Daoy (cell line): ENCODE results near the gene NT5DC1. TPM values are rescaled to one million over a fixed set of nuclear protein-coding genes. Genes with fewer than 3 reads are reported as not detected.

Experiments used
- DNase-seq: peaks from one replicate; pipeline ENCODE4 v3.0.0-alpha.2; 2015; ENCODE audit warnings: low read depth
- total RNA-seq: library from RNA; depleted of rRNA; stranded (reverse); fragments of >200 nt; shearing (Covaris generic); gene quantifications from 2 replicates; pipeline ENCODE4 v1.2.3, GENCODE V29; 2014

NT5DC1 gene
- total RNA-seq, 1 experiment from 2014 or later: 5.1 TPM

GRCh38 chr6:116136373-116136772, 35.7 kb downstream of the NT5DC1 start:
- no peak for DNase-seq

DNA sequence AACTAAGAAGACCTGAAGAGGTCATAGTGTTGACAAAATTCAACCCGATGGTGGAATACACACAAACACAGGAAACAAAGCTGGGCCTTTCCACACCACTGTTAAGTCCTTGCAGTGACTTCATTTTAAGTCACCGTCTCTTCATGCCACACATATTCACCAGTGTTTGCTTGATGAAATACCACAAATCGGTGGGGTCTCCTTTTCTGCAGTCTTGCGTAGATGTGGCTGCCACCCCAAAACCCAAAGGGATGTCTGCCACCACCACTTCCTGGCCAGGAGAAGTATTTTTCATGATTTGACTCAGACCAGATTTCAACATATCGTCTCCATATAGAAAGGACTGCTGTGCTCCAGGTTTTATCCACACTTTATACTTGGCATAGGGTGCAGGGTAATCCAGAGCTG, 36.3 kb downstream of the NT5DC1 start:
- no peak for DNase-seq

GRCh38 chr6:116139917-116140316, 39.3 kb downstream of the NT5DC1 start:
- DNase-seq: no peak

GRCh38 chr6:116144605-116145004, 44.0 kb downstream of the NT5DC1 start:
- peak; percentile 84 for DNase-seq

GRCh38 chr6:116145803-116146675, 45.4 kb downstream of the NT5DC1 start:
- DNase-seq: no peak

DNA sequence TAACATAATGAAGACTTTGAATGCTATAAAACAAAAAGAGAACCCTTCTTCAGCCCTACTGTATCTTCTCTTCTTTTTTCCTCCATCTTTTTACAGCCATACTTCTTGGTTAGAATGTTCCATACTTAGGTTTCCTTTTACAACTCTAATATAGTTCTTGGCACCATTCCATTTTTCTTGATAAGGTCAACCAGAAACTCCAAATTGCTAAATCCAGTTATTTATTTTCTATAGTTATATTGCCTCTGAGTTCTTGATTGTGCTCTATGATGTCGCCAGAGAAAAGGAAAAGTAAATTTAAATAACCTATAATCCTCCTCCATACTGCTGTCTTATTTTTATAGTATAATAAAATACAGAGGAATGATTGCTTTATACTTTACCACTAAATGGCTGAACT, 52.0 kb downstream of the NT5DC1 start:
- no peak for DNase-seq

DNA sequence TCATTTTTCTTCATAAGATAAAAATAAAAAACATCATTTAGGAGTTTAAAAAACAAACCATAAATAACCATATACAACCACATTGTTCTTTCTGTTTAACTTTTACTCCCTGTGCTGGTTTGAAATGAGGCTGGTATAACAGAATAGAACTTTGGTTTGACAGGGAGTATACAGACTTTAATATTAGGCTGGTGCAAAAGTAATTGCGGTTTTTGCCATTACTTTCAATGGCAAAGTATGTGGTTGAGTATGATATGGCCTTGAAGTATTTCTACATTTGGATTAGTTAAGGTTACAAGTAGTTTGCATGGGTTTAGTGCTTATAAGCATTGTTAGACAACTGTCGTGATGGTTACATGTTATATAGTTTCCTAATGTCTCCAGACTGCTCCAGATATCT, 54.2 kb downstream of the NT5DC1 start:
- no peak for DNase-seq

DNA sequence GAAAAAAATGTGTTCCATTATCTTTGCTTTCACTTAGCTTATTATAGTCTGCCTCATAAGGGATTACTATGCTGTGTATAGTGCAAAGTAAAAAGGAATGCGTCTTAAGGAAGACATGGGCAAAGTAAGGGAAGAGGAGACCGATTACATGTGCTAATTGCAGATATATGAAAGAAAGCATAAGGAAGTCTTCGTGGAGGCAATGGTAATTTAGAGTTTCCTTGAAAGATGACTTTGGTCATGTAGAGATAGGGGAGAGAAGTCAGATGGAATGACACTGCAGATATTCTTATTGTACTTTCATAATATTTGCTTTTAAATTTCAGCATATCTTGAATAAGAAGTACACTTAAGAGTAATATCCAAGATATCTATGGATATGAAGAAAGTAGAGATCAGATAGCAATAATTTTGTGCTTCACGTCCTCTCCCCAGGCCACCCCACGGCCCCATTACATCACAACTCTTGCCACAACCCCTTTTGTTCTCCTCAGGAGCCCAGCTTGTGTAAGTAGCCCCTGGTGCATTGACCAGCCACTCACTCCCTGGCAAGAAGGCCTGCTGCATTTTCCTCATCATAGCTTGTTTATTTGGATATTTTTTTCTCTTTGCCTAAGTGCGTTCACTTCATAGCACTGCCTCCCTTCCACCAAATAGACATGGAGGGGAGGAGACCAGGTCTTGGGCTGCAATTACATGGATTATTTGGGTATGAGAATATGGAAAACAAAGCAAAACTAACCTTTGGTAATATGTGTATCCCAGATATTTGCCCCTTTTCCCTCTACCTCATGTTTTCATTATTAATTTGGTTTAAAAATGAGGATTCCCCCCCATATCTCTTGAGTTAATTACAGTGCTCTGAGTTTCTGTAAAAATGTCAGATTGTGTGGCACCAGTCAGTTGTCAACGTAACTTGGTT, 56.0 kb downstream of the NT5DC1 start:
- DNase-seq: no peak

DNA sequence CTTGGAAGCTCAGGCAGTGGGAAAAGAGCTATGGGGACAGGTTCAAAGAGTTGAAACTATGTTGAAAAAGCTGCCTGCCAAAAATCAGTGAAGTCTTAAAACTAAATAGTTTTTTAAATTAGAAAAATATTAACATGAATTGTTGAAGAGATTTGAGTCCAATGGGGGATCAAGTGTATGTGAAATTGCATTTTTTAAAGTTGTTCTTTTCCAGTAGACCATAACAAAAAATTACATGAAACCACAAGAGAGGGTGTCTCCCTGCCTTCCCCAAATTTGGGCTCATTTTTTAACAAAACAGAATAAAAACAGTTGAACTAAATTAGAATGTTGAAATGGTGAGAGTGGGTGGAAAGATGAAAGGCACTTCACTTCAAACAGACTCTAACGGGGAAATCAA, 56.7 kb downstream of the NT5DC1 start:
- DNase-seq: no peak

DNA sequence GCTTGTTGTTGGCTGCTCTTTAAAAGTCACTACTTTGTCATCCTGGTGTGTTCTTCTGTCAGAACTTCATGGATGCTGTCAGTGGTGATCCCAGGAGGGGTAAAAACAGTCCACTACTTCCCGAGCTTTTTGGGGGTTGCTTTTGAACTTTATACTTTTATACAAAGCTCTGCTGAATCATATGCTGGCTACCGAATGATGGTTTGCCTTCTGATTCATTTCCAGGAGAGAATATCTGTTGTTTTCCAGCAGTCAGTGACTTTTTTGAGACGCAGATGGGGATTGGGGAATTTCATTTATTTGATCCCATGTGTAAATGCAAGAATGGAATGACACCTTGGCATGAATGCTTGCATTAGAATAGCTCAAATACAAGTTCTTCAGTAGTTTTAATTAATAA, 58.0 kb downstream of the NT5DC1 start:
- DNase-seq: no peak

DNA sequence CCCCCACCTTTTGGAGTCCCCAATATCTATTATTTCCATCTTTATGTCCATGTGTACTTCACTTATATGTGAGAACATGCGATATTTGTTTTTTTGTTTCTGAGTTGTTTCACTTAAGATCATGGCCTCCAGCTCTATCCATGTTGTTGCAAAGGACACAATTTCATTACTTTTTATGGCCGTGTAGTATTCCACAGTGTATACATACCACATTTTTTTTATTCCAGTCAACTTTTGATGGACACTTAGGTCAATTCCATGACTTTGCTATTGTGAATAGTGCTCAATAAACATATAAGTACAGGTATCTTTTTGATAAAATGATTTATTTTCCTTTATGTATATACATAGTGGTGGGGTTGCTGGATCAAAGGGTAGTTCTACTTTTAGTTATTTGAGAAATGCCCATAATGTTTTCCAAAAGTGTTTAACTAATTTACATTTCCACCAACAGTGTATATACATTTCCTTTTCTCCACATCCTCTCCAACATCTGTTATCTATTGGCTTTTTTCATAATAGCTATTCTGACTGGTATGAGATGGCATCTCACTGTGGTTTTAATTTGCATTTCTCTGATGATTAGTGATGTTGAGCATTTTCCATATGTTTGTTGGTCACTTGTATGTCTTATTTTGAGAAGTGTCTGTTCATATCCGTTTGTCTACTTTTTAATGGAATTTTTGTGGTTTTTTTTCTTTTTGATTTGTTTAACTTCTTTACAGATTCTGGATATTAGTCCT, 59.3 kb downstream of the NT5DC1 start:
- no peak for DNase-seq

DNA sequence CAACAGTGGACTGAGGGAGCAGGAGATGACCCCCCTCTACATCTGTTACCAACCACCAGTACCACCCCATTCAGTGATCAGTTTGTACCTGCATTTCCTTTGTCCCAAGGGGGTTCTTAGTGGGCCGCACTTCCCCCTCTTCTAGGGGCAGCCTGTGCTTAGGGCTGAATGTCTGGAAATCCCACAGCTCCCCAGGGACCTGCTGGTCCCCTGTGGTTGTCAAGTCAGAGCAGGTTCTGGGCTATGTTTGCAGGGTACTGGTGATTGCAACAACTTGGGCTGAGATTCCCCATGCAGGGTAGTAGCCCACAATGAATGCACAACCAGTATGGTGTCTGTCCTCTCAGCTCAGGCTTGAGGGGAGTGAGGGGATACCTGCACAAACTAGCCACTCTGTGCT, 64.9 kb downstream of the NT5DC1 start:
- no peak for DNase-seq

- no peak for DNase-seq
These were observed 65.7 kb downstream of the NT5DC1 start for GRCh38 chr6:116166369-116166768.

DNA sequence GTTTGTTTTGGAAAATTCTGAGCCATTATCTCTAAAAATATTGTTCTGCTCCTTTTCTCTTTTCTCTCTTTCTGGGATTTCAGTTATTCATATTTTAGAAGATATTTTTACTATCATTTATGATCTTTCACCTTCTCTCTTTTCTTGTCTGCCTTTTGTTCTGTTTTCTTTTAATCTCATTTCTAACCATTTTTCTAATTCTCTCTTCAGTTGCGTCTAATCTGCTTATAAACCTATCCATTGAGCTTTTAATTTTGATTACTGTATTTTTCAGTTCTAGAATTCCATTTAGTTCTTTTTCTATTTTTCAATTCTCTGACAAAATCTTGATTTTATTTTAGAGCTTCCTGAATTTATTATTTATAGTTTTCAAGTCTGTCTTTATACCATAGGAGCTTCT, 67.5 kb downstream of the NT5DC1 start:
- DNase-seq: no peak

GRCh38 chr6:116169880-116170279, 69.2 kb downstream of the NT5DC1 start:
- DNase-seq: no peak

GRCh38 chr6:116170358-116171057, 69.9 kb downstream of the NT5DC1 start:
- DNase-seq: no peak

- no peak for DNase-seq
These were observed 73.3 kb downstream of the NT5DC1 start for GRCh38 chr6:116173928-116174327.

GRCh38 chr6:116175344-116175743, 74.7 kb downstream of the NT5DC1 start:
- DNase-seq: no peak

- no peak for DNase-seq
These were observed 75.9 kb downstream of the NT5DC1 start for GRCh38 chr6:116176596-116176995.

DNA sequence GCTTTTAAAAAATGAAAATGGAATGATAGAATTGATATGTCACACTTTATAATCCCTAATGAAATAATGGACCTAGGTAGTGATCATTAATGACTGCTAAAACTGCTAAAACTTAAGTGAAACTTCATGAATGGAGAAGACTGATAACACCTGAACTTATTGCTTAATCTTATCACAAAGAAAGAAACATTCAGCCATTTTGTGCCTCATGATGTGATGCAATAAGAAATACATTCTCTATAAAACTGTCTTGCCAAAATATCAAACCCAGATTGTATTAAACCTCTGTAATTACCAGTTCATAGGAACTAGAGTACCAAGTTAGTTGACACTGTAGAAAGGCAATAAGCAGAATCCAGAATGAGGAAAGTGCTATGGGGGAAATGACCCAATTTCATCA, 79.7 kb downstream of the NT5DC1 start:
- no peak for DNase-seq

DNA sequence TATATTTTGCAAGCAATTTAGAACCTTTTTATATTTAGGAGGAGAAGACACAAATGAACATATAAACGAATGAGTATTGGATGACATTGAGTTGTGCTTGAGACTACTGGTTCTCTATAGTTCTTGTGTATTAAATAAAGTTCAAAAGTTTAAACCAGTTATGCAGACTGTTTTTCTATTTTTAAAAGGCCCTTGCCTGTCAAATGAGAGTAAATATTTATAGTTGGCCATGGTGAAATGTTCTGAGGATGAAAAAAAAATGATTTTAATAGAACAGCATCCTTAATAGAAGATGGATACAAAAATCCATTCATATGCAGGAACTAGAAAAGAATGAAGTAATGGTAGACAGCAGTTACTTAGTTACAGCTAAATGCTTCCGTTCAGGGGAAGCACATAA, 88.8 kb downstream of the NT5DC1 start:
- no peak for DNase-seq
